SK-N-SH treated with all-trans-retinoic acid at 6 μM for 48 hours (cell line): ENCODE data around the gene CHL1.

Experiments used
- ARNTL ChIP-seq: fragments of 450-650 bp; formaldehyde crosslinking; IDR thresholded peaks from 2 replicates; pipeline ENCODE4 v1.5.0; 2020; ENCODE audit warnings: low read depth, mild to moderate bottlenecking, moderate library complexity, borderline replicate concordance
- BACH2 ChIP-seq: fragments of 250-450 bp; sonication (Bioruptor Pico); IDR thresholded peaks from 2 replicates; pipeline ENCODE4 v1.9.0; 2021; ENCODE audit warnings: mild to moderate bottlenecking, borderline replicate concordance
- CSRNP3 ChIP-seq: fragments of 250-450 bp; sonication (Bioruptor Pico); IDR thresholded peaks from 2 replicates; pipeline ENCODE4 v1.5.1; 2021; ENCODE audit warnings: mild to moderate bottlenecking, moderate library complexity
- GLIS3 ChIP-seq: fragments of 250-450 bp; sonication (Bioruptor Pico); IDR thresholded peaks from 2 replicates; pipeline ENCODE4 v1.5.0; 2020; ENCODE audit warnings: mild to moderate bottlenecking, moderate library complexity
- ISL1 ChIP-seq: fragments of 250-450 bp; sonication (Bioruptor Pico); IDR thresholded peaks from 2 replicates; pipeline ENCODE4 v2.1.2; 2022; ENCODE audit warnings: mild to moderate bottlenecking, moderate library complexity
- PPARA ChIP-seq: fragments of 250-450 bp; sonication (Bioruptor Pico); IDR thresholded peaks from 2 replicates; pipeline ENCODE4 v1.5.0; 2020; ENCODE audit warnings: mild to moderate bottlenecking, borderline replicate concordance
- SNAI2 ChIP-seq: fragments of 250-450 bp; sonication (Bioruptor Pico); IDR thresholded peaks from 2 replicates; pipeline ENCODE4 v1.5.0; 2020; ENCODE audit warnings: mild to moderate bottlenecking, moderate library complexity
- TOX ChIP-seq: fragments of 250-450 bp; sonication (Bioruptor Pico); IDR thresholded peaks from 2 replicates; pipeline ENCODE4 v1.8.0; 2021; ENCODE audit warnings: mild to moderate bottlenecking, moderate library complexity, borderline replicate concordance
- TF ChIP-seq, protein P1 (sequence below): fragments of 250-450 bp; sonication (Bioruptor Pico); IDR thresholded peaks from 2 replicates; pipeline ENCODE4 v1.5.0; 2020; ENCODE audit warnings: mild to moderate bottlenecking, moderate library complexity
- TF ChIP-seq, protein P2 (sequence below): fragments of 250-450 bp; sonication (Bioruptor Pico); IDR thresholded peaks from 2 replicates; pipeline ENCODE4 v1.8.0; 2020; ENCODE audit warnings: mild to moderate bottlenecking, moderate library complexity, borderline replicate concordance

DNA sequence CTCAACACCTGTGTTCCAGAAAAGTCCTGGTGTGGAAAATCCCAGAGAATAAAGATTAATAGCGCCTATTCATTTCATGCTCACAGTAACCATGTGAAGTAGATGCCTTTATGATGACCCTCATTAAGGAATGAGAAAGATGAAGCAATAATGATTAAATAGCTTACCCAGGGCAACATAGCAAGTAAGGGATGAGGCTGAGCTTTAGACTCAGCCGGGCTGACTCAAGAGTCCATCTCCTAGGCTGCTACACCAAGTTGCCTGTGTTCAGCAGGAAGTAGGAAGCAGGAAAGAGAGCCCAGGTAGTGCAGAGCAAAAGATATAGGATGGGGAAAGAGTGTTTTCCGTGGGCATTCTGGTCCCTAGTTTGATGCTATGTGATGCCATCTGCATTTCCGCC lies 256.5 kb downstream of the CHL1 start:
- TF ChIP-seq, protein P1, sequence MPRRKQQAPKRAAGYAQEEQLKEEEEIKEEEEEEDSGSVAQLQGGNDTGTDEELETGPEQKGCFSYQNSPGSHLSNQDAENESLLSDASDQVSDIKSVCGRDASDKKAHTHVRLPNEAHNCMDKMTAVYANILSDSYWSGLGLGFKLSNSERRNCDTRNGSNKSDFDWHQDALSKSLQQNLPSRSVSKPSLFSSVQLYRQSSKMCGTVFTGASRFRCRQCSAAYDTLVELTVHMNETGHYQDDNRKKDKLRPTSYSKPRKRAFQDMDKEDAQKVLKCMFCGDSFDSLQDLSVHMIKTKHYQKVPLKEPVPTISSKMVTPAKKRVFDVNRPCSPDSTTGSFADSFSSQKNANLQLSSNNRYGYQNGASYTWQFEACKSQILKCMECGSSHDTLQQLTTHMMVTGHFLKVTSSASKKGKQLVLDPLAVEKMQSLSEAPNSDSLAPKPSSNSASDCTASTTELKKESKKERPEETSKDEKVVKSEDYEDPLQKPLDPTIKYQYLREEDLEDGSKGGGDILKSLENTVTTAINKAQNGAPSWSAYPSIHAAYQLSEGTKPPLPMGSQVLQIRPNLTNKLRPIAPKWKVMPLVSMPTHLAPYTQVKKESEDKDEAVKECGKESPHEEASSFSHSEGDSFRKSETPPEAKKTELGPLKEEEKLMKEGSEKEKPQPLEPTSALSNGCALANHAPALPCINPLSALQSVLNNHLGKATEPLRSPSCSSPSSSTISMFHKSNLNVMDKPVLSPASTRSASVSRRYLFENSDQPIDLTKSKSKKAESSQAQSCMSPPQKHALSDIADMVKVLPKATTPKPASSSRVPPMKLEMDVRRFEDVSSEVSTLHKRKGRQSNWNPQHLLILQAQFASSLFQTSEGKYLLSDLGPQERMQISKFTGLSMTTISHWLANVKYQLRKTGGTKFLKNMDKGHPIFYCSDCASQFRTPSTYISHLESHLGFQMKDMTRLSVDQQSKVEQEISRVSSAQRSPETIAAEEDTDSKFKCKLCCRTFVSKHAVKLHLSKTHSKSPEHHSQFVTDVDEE = no peak
- no peak for TF ChIP-seq ISL1 (CRISPR knock-in tag)
- no peak for TF ChIP-seq TOX (CRISPR knock-in tag)
- TF ChIP-seq, protein P2, sequence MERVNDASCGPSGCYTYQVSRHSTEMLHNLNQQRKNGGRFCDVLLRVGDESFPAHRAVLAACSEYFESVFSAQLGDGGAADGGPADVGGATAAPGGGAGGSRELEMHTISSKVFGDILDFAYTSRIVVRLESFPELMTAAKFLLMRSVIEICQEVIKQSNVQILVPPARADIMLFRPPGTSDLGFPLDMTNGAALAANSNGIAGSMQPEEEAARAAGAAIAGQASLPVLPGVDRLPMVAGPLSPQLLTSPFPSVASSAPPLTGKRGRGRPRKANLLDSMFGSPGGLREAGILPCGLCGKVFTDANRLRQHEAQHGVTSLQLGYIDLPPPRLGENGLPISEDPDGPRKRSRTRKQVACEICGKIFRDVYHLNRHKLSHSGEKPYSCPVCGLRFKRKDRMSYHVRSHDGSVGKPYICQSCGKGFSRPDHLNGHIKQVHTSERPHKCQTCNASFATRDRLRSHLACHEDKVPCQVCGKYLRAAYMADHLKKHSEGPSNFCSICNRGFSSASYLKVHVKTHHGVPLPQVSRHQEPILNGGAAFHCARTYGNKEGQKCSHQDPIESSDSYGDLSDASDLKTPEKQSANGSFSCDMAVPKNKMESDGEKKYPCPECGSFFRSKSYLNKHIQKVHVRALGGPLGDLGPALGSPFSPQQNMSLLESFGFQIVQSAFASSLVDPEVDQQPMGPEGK (CRISPR knock-in tag) = no peak
- TF ChIP-seq CSRNP3 (CRISPR knock-in tag) = no peak
- no peak for TF ChIP-seq BACH2 (CRISPR knock-in tag)
- TF ChIP-seq PPARA (CRISPR knock-in tag) = no peak
- no peak for TF ChIP-seq GLIS3 (CRISPR knock-in tag)
- no peak for TF ChIP-seq ARNTL (CRISPR knock-in tag)
- no peak for TF ChIP-seq SNAI2 (CRISPR knock-in tag)
